Hematopoietic multipotent progenitor cell treated with erythropoietin and hydrocortisone succinate and interleukin-3 and kit ligand, for 17 days (in vitro differentiated cells): ENCODE measurements around the gene GRHL1.

Experiments used
- DNase-seq: peaks from one replicate; pipeline ENCODE4 v3.0.0-alpha.2; 2015; ENCODE audit warnings: low spot score

Gene GRHL1

DNA sequence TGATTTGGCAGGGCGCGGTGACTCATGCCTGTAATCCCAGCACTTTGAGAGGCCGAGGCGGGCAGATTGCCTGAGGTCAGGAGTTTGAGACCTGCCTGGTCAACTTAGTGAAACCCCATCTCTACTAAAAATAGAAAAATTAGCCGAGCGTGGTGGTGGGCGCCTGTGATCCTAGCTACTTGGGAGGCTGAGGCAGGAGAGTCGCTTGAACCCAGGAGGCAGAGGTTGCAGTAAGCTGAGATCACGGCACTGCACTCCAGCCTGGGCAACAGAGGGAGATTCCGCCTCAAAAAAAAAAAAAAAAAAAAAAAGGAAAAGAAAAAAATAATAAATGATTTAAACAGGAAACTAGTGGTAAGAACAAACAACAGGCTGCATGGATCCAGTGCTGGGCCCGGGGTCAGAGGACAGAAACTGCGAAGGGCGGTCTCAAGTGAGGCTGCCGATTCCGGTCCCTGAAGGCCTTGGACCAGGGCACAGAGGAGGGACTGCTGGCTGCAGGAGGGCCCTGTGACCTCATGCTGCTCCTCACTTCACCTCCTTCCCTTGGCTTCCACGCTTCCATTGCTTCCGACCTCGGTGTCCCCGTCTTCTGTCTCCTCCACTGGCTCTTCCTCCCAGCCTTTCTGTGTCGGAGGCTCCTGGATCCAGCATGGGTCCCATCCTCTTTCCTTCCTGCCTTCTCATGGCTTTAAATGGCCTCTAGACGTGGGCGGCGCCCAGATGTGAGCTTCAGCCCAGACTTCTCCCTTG lies 2.1 kb upstream of the GRHL1 start:
- DNase-seq = no peak

DNA sequence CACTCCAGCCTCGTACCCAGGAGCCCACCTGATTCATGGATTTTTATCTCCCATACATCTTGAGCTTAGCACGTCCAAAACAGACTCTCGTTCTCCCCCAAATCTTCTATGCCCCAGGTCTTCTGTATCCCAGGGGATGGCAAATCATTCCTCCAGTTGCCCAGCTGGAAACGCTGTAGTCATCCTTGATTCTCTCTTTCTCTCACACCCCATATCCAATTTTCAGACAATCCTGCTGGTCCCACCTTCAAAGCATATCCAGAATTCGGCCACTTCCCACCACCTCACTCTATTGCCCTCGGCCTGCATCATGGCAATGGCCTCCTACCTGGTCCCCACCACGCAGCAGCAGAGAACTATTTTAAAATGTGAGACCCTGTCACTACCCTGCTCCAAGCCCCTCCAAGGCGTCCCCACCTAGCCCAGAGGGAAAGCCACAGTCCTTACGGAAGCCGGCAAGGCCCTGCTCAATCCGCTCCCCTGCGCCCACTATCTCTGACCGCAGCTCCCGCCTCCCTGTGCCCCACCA lies 1.4 kb upstream of the GRHL1 start:
- no peak for DNase-seq

DNA sequence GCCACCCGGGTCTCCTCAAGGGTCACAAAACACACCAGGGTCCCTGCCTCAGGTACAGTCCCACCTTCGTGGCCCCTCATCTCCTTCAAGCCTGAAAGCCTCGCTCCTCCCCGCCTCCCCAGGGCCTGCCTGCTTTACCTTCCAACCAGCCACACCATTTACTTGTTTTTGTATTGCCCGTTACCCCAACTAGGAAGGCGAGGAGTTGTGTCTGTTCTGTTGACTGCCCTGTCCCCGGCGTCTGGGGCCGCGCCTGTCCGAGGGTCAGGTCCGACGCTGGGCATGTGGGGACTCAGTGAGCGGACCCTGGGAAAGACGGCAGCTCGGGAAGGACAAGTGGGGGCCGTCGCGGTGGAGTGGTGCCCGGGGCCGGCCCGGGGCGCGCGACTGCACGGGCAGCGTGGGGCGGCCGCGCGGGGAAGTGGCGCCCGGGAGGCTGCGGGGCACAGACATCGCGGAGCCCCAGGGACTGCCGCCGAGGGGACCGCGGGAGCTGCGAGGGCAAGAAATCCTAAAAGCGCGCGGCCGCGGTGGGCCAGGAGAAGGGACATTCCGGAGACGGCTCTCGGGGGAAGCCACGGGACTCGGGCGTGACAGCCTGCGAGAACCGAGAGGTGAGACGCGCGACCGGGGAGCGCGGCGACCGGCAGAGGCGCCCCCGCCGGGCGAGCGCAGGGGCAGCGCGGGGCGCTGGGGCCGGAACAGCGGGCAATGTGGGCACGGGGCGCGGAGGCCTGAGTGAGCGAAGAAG lies 797 bp upstream of the GRHL1 start:
- DNase-seq = no peak

DNA sequence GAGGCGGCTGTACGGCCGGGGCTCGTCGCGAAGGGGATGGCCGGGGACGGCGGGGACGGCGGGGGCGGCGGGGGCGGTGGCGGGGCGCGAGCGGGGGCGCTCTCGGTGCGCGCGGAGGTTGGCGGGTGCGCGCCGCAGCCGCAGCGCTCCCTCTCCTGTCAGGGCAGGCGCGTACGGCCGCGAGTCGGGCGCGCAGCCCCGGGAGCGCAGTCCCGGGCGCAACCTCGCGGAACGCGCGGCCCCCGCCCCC lies 296 bp upstream of the GRHL1 start:
- DNase-seq = no peak

DNA sequence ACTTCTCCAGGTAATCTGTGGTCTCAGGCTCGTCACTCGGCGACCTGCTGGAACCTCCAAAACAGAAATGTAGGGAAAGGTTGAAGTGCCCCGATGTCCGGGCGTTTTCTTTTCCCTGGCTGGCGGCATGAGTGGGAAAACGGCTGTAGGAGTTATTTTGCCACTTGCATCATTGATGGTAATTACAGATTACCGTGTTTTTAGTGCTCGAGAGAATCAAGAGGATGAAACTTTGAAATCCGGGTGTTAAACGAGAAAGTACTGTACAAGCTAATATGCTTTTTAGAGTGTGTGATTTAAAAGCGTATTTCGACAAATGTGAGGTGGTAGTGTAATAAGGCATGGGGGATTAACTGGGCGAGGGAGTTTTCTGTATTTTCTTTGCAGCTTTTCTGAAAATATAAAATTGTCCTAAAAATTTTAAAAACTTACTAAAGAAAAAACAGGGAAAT lies 819 bp downstream of the GRHL1 start:
- peak; percentile 44 for DNase-seq

DNA sequence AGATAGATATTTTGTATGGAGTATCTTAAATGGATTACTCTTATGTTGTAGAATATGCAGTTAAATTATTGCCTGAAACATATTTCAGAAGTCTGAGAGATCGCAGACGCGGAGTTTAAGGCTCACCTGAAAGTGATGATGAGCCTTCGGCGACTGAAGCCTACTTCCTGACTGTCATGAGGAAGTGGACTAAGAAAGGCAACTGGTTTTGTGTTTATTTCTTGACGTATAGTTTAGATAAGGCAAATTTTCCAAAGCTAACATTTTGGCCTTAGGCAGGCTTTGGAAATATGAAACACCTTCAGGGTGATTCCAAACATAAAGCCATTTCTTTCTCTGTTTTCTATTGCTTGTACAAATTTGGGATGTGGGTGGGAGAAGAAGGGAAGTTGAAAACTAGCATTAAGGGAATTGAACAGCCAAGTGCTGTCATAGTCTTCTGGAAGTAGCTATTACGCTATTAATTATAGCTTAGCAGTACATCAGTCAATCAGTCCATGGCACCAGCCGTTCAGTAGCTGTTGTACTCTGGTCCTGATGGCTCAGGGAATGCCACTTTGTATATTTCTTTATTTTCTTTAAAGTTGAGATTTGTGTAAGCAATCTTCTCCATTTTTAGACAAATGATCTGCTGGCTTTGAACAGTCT lies 1.5 kb downstream of the GRHL1 start:
- no peak for DNase-seq

DNA sequence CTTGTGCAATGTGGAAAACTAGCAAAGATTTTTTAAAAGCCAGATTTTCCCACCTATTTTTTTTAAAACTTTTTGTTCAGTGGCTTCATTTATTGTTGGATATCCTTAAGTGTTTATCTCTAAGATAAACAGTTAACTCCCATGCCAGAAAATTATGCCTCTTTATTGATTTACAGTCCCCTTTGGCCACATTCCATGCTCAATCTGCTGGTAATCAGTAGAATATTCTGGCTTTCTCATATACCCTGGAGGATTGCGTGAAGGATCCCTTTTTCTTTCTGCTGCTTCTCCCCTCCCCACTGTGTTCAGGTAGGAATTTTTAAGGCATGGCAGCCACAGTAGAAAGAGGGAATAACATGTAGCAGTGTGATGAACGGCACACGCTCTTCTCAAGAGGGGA lies 2.6 kb downstream of the GRHL1 start:
- DNase-seq = no peak

DNA sequence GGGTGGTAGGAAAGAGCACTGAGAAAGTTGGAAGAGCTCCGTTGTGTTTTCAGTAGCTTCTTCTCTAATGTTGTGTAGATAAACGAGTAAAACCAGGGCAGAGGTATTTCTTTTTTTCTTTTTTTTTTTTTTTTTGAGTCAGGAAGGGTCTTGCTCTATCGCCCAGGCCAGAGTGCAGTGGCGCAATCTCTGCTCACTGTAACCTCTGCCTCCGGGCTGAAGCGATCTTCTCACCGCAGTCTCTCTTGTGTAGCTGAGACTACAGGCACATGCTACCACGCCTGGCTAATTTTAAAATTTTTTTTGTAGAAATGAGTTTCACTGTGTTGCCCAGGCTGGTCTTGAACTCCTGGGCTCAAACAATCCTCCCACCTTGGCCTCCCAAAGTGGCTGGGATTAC lies 6.6 kb downstream of the GRHL1 start:
- no peak for DNase-seq

DNA sequence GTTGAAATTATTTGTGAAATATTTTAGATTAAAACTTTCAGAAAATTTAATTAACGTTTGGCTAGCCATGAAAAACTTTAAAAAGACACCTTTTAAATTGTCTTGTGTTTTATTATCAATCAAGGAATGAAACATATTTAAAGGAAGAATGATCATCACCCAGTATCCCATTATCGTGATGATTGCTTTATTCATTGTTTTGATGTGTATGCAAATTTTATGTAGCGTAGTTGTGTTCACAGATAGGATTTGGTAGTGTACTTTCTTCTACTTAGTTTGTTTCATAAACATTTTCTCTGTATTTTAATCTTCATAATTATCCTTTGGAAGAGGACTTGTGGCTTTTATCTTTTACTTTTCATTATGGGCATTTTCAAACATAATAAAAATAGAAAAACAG lies 7.8 kb downstream of the GRHL1 start:
- DNase-seq = no peak

DNA sequence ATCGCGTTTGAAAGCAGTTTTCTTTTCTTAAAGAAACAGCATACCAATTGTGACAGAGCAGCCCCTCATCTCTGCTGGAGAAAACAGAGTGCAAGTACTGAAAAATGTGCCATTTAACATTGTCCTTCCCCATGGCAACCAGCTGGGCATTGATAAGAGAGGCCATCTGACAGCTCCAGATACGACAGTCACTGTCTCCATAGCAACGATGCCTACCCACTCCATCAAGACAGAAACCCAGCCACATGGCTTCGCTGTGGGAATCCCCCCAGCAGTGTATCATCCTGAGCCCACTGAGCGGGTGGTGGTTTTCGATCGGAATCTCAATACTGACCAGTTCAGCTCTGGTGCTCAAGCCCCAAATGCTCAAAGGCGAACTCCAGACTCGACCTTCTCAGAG lies 9.5 kb downstream of the GRHL1 start:
- DNase-seq = peak; percentile 77

DNA sequence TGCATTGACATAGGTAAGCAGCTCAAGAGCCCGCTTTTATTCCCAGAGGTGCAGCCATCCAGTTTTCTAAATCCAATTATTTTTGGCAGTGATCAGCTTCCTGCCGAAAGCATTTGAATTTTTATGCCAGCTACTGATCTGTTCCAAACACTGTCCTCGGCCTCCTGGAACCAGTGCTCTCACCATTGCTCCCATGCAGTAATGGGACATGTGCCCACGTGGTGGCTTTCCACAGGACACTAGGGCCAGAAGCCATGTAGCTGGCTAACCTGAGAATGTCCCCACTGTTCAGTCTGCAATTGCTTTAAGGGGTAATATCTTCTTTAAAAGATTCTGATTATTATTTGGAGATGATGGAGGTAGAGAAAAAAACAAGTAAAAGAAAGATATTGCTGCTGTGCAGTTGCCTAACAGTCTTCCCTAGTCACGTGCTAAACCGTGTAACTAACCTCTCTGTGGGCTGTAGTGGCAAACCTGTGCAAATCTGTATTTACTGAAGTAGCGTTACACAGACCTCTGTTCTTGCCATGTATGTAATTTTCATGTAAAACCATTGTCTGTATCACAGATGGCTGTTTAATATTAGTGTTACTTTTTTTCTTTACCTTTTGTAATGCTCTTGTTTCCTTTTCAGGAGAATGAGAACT lies 13.0 kb downstream of the GRHL1 start:
- no peak for DNase-seq

DNA sequence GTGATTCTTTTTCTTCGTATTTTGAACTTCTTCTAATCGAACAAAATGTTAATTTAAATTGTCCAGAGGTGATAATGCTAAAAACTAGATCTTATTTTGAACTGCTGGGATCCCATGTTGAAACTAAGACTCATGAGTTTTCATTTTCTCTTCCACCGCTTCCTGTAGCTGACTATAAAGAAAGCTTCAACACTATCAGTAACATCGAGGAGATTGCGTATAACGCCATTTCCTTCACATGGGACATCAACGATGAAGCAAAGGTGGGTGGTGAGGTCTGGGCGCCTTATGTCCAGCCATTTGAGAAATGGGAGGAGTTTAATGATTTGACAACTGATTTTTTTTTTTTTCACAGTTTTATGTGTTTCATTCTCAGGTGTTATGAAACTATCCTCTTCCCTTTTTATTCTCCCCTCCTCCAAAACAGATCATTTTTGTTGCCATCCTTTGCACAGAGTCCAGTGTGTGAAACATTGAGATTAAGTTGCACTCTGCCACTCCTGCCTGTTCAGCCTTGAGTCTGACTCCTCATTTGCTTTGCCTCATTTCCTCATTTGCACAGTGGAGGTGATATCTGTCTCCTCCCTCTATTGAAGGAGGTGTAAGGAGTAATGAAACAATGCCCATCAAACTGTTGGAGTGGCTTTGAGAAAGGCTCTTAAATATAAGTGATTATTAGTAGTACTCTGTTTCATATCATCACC lies 13.8 kb downstream of the GRHL1 start:
- no peak for DNase-seq

DNA sequence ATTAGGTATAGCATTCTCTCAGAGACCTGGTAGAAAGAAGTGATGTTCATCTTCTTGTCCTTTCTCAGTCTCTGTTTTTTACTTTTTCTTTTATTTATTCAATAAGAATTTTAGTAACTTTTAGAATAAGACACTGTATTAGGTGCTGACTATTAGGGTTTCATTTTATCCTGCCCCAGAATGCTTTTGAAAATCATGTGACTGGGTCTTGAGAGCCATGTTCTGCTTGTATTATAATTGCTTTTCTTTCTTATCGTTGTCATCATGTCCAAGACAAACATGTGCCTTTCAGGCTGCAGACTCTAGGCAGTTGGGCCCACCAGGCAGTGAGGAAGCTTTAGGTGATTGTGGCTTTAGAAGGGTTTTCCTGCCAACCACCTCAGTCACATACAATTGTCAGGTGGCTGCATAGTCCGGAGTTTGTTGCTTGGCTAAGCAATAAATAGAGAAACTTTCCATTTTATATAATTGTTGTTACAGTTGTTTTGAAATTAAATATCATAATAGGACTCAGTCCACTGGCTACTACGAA lies 15.1 kb downstream of the GRHL1 start:
- no peak for DNase-seq

DNA sequence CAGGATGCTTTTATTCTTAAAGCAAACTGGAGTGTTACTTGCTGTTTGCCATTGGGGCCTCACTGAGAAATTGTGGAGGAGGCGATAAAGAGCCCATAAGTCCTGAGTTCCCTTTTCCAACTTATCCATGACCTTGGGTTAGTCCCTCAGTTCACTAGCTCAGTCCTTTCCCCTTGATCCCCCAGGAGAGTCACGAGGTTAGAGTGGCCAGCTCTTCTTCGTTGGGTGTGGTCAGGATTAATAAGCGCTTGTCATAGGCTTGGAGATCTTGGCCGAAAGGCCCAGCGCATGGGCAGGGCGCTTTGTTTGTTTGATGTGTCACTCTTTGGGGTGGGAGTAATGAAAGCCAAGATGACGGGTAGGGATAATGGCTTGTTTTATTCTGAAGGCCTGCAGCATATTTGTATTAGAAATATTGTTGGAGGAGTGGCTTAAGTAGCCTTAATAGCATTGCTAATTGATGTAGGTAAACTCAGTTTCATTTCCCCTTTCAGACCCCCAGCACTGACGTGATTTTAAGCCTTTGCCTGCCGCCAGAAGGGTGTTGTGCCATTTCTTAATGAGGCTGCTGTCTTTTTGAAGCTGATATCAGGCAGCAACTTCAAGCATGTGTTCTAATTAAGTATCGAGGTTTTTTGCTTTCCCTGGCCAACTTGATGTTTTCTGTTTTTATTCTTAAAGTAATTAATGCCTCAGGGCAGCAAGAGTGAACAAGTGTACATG lies 15.7 kb downstream of the GRHL1 start:
- DNase-seq = no peak

DNA sequence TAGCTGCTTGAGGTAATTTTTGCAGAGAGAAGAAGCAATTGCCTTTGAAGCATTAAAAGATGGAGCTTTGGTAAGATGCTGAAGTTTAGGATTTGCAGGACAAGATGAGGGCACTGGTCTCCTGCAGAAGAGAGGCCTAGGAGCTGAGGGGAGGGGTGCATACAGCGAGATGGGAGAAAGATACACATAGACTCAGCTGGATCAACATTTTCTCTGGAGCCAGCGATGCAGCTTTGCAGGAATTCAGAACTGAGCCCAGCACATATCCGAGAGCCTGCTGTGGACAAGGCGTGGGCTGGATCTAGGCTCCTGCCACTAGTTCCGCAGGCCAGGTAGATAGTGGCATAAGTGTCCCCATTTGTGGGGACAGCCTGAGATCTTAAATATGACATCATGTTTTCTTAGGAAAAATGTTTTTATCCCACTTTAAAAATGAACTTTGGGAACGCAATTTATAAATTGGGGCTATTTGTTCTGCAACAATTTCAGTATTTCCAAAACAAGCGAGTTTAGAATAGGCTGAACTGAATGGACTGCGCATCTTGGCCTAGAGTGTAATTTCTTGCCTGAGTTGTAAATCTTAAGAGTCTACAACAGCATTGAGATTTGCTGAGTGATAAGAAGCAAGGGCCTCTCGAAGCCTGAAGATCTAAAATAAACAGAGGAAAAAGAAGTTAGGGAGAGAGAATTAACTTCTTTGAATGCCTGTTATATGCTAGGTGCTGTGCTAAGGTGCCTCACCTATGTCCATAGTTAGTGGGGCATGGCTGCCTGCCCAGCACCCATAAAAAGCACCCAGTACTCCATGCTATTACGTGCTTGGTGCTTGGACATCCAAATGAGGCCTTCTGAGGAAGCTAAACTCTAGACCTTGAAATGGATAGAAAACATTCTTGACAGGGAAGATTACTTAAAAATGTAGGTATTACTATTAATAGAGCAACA lies 17.3 kb downstream of the GRHL1 start:
- DNase-seq = no peak

DNA sequence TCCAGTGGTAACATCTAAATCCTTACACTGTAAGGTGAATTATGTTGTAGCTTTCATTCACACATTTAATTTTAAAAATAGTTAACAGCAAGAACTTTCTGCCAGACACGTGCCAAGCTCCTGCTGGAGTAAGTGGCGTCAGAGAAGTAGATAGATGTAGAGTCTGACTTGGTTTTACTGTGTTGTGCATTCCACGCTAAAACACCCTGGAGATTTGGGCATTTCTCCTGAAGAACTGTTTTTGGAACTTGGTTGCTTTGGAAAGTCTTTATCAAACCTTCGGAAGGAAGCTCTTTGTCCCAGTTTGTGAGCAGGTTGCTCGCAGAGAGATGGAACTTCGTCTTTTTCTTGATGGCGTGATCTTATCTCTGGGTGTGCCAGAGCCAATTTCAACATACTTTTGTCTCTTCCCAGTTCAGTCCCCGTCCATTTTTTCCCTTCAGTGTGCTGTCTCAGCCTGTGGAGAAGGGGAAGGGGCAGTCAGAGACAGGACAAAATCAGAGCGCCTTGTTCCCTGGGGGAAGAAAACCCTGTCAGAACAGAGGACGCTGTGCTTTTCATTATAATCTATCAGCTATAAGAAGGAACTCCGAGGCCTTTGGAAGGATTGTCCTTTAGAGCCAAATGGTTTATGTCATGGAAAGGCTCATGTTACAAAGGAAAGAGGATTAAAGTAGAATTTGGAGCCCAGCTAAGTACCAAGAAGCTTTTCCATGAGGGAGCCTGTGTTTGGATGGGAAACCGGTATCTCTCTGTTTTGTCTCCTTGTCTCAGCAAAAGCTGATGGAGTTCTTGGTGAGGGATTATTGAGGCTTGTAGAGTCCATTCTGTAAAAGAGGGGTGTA lies 18.9 kb downstream of the GRHL1 start:
- no peak for DNase-seq

DNA sequence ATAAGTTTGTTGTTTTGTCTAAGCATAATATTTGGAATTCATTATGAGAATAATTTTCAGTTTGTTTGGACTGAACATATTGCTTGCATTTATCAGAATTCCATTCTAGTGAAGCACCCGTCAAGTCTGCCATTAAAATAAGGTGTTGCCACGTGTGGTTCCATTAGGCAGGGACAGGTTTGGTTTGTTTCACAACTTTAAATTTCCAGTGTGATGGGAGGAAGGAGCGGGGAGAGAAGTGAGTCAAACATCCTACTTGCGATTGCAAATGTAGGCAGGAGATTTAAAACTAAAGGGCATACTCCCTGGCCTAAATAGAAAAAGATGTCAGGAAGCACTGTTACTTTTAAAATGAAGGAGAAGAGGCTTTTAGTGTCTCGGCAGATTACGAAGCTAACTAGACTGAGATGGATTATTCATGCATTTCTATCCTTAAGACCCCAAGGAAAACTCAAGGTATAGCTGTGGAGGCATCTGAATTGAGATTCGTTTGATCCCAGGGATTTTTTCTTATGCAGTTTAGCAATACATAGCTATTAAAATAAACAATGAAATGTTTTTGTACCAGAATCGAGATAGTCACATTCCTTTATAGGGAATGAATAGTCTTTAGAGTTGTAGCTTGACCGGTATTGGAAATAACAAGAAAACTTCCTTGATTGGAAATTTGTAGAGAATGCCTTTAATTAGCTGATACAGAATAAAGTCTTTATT lies 19.8 kb downstream of the GRHL1 start:
- DNase-seq = no peak

DNA sequence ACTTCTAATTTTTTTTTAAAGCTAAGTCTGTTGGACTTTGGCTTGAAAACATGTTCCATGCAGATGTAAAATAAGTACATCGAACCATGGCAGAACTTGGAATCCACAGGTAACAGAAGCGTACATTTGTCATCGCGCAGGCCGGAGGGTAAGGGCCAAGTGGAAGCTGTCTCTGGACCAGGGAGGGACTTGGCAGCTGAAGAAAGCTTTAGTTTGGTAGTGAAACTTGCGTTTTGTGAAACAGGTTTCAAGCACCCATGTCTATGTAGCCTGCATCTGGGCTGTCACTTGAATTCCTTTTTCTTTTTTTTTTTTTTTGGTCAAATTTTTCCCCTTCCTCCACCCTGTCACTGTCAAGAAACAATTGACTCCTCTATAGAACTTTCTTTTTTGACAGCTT lies 20.4 kb downstream of the GRHL1 start:
- DNase-seq = no peak
